ENCODE measurements around the gene AFAP1. TPM values are rescaled to one million over a fixed set of nuclear protein-coding genes. Genes with fewer than 3 reads are reported as not detected.

The AFAP1 gene
- total RNA-seq, 1 donor from 2014 or later, result 6.8 TPM

GRCh38 chr4:7764466-7764865 lies 175.2 kb downstream of the AFAP1 start:
- Histone ChIP-seq H3K27me3 (ENCODE audit: control insufficient read depth, insufficient read depth, low read length) (no peaks in the 10 kb centered on the region), H3K4me3 (ENCODE audit: low read depth, low read length) (no peak overlapping the region), H3K36me3 (ENCODE audit: control insufficient read depth, insufficient read depth, low read length) (peaks cover 30% of the 10 kb centered on the region)
- DNase-seq (ENCODE audit: low read depth) (no peak), FAIRE-seq (no peak)
- TF ChIP-seq CTCF (IDR thresholded peaks at IDR 0.05; ENCODE audit: insufficient read depth, low read length, severe bottlenecking), result no peak

- no peak for TF ChIP-seq CTCF (IDR thresholded peaks at IDR 0.05; ENCODE audit: insufficient read depth, low read length, severe bottlenecking)
- DNase-seq (ENCODE audit: low read depth) (peak; percentile 64), FAIRE-seq (peak; percentile 28)
- Histone ChIP-seq H3K27me3 (ENCODE audit: control insufficient read depth, insufficient read depth, low read length) (no peaks in the 10 kb centered on the region), H3K36me3 (ENCODE audit: control insufficient read depth, insufficient read depth, low read length) (peaks cover 27% of the 10 kb centered on the region), H3K4me3 (ENCODE audit: low read depth, low read length) (no peak overlapping the region)
These were observed 175.9 kb downstream of the AFAP1 start for GRCh38 chr4:7763788-7764187.

DNA sequence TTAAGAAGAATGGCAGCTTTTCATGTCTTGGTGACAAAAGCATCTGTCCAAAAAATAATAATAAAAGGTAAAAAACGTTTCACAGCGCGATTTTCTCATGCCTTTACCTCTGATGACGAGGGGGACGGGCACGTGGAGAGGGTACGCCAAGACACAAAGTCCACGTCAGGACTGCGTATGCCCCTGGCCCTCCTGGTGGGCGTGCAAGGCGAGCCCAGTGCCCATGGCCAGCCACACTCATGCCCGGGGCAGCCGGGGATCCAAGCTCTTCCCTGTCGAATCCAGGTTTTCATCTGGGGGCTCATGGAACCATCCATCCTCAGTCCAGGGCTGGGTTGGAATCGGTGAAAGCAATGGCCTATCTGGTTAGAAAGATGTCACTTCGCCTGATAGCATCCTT lies 176.6 kb downstream of the AFAP1 start:
- Histone ChIP-seq H3K27me3 (ENCODE audit: control insufficient read depth, insufficient read depth, low read length) (no peaks in the 10 kb centered on the region), H3K36me3 (ENCODE audit: control insufficient read depth, insufficient read depth, low read length) (peaks cover 21% of the 10 kb centered on the region), H3K4me3 (ENCODE audit: low read depth, low read length) (no peak overlapping the region)
- TF ChIP-seq CTCF (IDR thresholded peaks at IDR 0.05; ENCODE audit: insufficient read depth, low read length, severe bottlenecking), result no peak
- DNase-seq (ENCODE audit: low read depth) (no peak), FAIRE-seq (no peak)

DNA sequence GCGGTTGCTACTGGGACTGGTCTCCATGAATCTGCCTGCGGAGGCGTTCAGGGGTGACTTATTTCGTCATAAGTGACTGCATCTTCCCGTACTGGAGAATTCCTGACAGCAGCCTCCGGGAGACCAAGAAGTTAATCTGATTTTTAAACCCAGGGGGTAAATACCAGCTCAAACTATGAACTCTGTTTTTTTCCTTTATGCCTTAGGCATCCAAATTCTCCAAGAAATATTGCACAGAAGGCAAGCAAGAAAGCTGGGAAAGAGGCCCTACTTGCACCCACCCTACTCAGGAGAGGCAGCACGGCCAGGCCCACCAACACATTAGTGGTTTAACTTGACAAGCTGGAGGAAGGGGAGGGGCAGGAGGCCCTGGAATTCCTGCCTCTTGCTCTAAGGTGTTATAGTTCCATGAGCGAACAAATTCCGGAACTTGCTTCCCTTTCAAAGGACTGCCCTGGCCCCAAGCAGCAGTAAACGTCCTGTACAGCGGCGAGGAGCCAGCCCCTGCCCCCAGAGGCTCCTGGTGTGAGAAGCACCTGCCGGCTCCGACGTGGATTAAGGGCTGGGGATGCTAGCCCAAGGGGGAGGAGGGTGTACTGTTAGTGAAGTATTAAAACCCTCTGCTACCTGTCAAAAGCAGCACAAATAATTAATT lies 177.2 kb downstream of the AFAP1 start:
- H3K27me3 ChIP-seq (ENCODE audit: control insufficient read depth, insufficient read depth, low read length), result no peaks in the 10 kb centered on the region
- no peak for FAIRE-seq
- H3K36me3 ChIP-seq (ENCODE audit: control insufficient read depth, insufficient read depth, low read length), result peaks cover 21% of the 10 kb centered on the region
- TF ChIP-seq CTCF (IDR thresholded peaks at IDR 0.05; ENCODE audit: insufficient read depth, low read length, severe bottlenecking), result no peak
- no peak for DNase-seq (ENCODE audit: low read depth)
- no peak overlapping the region for H3K4me3 ChIP-seq (ENCODE audit: low read depth, low read length)

DNA sequence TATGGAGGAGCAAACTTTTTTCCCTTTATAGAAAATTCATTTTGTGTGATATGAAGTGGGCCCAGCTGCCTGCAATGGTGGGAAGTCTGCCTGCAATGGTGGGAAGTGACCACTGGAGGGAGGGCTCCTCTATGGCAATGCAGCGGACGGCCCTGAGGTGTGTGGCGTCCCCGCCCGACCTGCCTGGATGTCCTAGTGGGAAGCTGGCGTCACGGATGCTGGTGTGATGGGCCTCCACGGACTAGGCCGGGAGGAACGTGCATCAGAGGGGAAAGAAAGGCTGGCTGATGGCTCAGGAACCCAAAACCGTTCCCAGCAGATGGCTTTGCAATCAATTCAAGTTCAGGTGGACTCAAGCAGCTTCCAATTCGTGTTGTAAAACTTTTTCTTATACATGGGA lies 177.9 kb downstream of the AFAP1 start:
- no peak for FAIRE-seq
- peak; percentile 26 for DNase-seq (ENCODE audit: low read depth)
- Histone ChIP-seq H3K4me3 (ENCODE audit: low read depth, low read length) (no peak overlapping the region), H3K27me3 (ENCODE audit: control insufficient read depth, insufficient read depth, low read length) (no peaks in the 10 kb centered on the region), H3K36me3 (ENCODE audit: control insufficient read depth, insufficient read depth, low read length) (peaks cover 21% of the 10 kb centered on the region)
- TF ChIP-seq CTCF (IDR thresholded peaks at IDR 0.05; ENCODE audit: insufficient read depth, low read length, severe bottlenecking), result peak; percentile 60

- Histone ChIP-seq H3K36me3 (ENCODE audit: control insufficient read depth, insufficient read depth, low read length) (peaks cover 19% of the 10 kb centered on the region), H3K27me3 (ENCODE audit: control insufficient read depth, insufficient read depth, low read length) (no peaks in the 10 kb centered on the region), H3K4me3 (ENCODE audit: low read depth, low read length) (no peak overlapping the region)
- FAIRE-seq (no peak), DNase-seq (ENCODE audit: low read depth) (no peak)
- no peak for TF ChIP-seq CTCF (IDR thresholded peaks at IDR 0.05; ENCODE audit: insufficient read depth, low read length, severe bottlenecking)
These were observed 178.3 kb downstream of the AFAP1 start for GRCh38 chr4:7761312-7761711.

All from bronchial epithelial cell (primary cell).